Smooth muscle cell (in vitro differentiated cells): ENCODE results near the gene IL36B. TPM values are rescaled to one million over a fixed set of nuclear protein-coding genes. Genes with fewer than 3 reads are reported as not detected.
"Not testable (repeated sequence)": the region's sequence is repeated elsewhere in the genome, so short reads cannot be mapped to it uniquely, and the experiment has no call there.

ENCODE experiments used
- DNase-seq: peaks from one replicate; lab custom pipeline; 2025; ENCODE audit not compliant: unreplicated experiment; lab: John Stamatoyannopoulos, UW
- H2AFZ ChIP-seq: fragments of 200-600 bp; sonication (generic); 2 replicates; pipeline ENCODE4 v1.6.0; 2016; ENCODE audit warnings: antibody characterized with exemption, low read depth, mild to moderate bottlenecking
- H3F3A ChIP-seq: fragments of 200-600 bp; sonication (generic); 2 replicates; pipeline ENCODE4 v1.6.0; 2017; ENCODE audit warnings: antibody characterized with exemption, low read depth
- H3K27ac ChIP-seq: fragments of 200-600 bp; sonication (generic); 2 replicates; pipeline ENCODE4 v1.5.1; 2016; ENCODE audit warnings: low read depth, mild to moderate bottlenecking
- H3K27me3 ChIP-seq: fragments of 200-600 bp; sonication (generic); 2 replicates; pipeline ENCODE4 v1.6.1; 2016; ENCODE audit warnings: low read depth, mild to moderate bottlenecking
- H3K36me3 ChIP-seq: fragments of 200-600 bp; sonication (generic); 2 replicates; pipeline ENCODE4 v1.5.1; 2016; ENCODE audit warnings: low read depth
- H3K4me1 ChIP-seq: fragments of 200-600 bp; sonication (generic); 2 replicates; pipeline ENCODE4 v1.5.1; 2016; ENCODE audit warnings: low read depth
- H3K4me2 ChIP-seq: fragments of 200-600 bp; sonication (generic); 2 replicates; pipeline ENCODE4 v1.6.0; 2016; ENCODE audit warnings: mild to moderate bottlenecking
- H3K4me3 ChIP-seq: fragments of 200-600 bp; sonication (generic); 2 replicates; pipeline ENCODE4 v1.5.1; 2016; ENCODE audit warnings: mild to moderate bottlenecking
- H3K79me2 ChIP-seq: fragments of 200-600 bp; sonication (generic); 2 replicates; pipeline ENCODE4 v1.6.0; 2016; ENCODE audit warnings: low read depth, mild to moderate bottlenecking
- H3K9ac ChIP-seq: fragments of 200-600 bp; sonication (generic); 2 replicates; pipeline ENCODE4 v1.6.0; 2016; ENCODE audit warnings: low read depth
- H3K9me3 ChIP-seq: fragments of 200-600 bp; sonication (generic); replicated peaks from 2 replicates; pipeline ENCODE4 v1.5.1; 2016; ENCODE audit warnings: low read depth
- H4K20me1 ChIP-seq: fragments of 200-600 bp; sonication (generic); 2 replicates; pipeline ENCODE4 v1.6.0; 2016; ENCODE audit warnings: low read depth
- WGBS: methylation state at CpG from one replicate; pipeline ENCODE4 v1.1.7; 2016; ENCODE audit warnings: low lambda C conversion rate; 5-methylcytosine and 5-hydroxymethylcytosine counted together
- polyA plus RNA-seq: library from polyadenylated mRNA; unstranded; fragments of >200 nt; fragmentation: Nextera tagmentation; extraction: Ambion mirVana; gene quantifications from 2 replicates; pipeline ENCODE4 v1.2.1, GENCODE V29; 2016
- total RNA-seq: library from RNA; depleted of rRNA; stranded (reverse); fragments of >200 nt; gene quantifications from 2 replicates; pipeline ENCODE4 v1.2.3, GENCODE V29; 2014
- TF ChIP-seq, protein P1 (sequence below): fragments of 200-600 bp; sonication (generic); IDR thresholded peaks from 2 replicates; pipeline ENCODE4 v1.5.1; 2017; ENCODE audit warnings: borderline replicate concordance, mild to moderate bottlenecking, antibody characterized with exemption; ENCODE audit not compliant: insufficient read depth, poor library complexity, severe bottlenecking

IL36B gene
- total RNA-seq (not detected in 2 replicates), polyA plus RNA-seq (not detected in 2 replicates)

DNA sequence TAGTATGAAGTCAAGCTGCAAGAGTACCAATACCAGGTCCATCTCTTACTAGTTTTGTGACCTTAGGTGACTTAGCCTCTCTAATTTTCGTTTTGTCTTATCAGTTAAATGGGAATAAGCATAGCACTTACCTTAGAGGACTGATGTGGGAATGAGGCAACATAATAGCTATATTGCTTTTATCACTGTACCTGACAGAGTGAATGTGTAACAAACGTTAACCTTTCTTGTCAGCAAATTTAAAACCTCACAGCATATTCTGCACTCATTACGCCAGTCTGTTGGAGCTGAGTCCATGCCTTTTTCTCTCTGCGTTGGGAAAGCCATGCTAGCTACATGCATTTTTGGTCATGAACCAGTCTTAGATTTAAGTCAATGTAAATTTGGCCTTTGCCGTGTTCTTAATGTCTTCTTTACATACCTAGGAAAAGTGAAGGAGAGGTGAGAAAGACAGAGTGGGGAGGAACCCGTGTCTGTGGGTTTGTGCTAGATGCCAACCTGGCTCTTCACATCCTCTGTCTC is at the start of gene IL36B:
TSS of gene IL36B (minus strand) at position 472 of the 522 bp plus-strand sequence.
- no peak within 1 kb of the TSS for H2AFZ ChIP-seq
- no peaks in the 10 kb centered on the region for H3K79me2 ChIP-seq
- H3K4me3 ChIP-seq = no peak within 1 kb of the TSS
- H3K4me1 ChIP-seq = no peaks in the 10 kb centered on the region
- 79% methylated on average over 6 of the region's 6 CpGs for WGBS
- no peak for DNase-seq
- no peaks in the 10 kb centered on the region for H3K36me3 ChIP-seq
- no peak within 1 kb of the TSS for H3K4me2 ChIP-seq
- no peak within 1 kb of the TSS for H3K27ac ChIP-seq
- H3K9me3 ChIP-seq = no peaks in the 10 kb centered on the region
- no peaks in the 10 kb centered on the region for H4K20me1 ChIP-seq
- TF ChIP-seq, protein P1, sequence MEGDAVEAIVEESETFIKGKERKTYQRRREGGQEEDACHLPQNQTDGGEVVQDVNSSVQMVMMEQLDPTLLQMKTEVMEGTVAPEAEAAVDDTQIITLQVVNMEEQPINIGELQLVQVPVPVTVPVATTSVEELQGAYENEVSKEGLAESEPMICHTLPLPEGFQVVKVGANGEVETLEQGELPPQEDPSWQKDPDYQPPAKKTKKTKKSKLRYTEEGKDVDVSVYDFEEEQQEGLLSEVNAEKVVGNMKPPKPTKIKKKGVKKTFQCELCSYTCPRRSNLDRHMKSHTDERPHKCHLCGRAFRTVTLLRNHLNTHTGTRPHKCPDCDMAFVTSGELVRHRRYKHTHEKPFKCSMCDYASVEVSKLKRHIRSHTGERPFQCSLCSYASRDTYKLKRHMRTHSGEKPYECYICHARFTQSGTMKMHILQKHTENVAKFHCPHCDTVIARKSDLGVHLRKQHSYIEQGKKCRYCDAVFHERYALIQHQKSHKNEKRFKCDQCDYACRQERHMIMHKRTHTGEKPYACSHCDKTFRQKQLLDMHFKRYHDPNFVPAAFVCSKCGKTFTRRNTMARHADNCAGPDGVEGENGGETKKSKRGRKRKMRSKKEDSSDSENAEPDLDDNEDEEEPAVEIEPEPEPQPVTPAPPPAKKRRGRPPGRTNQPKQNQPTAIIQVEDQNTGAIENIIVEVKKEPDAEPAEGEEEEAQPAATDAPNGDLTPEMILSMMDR = no peak
- H3F3A ChIP-seq = no peaks in the 10 kb centered on the region
- H3K9ac ChIP-seq = no peak within 1 kb of the TSS
- no peaks in the 10 kb centered on the region for H3K27me3 ChIP-seq

DNA sequence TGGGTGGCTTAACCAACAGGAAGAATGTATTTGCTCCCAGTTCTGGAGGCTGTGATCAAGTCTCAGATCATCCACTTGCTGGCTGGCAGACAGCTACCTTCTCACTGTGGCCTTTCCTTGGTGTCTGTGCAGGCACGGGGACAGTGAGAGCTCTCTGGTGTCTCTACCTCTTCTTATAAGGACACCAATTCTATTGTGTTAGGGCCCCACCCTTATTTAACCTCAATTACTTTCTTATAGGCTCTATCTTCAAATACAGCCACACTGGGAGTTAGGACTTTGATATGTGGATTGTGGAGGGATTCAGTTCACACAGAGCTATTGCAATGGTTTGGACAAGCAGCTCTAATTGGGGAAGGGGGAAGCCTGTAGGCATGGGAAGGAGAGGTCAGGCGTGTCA is 49.5 kb upstream of the IL36B start:
- Histone ChIP-seq H3K27me3 (no peaks in the 10 kb centered on the region), H3K36me3 (no peaks in the 10 kb centered on the region), H2AFZ (no peak overlapping the region), H3K27ac (no peak overlapping the region), H3K4me3 (no peak overlapping the region), H3K9ac (no peak overlapping the region), H3K79me2 (no peaks in the 10 kb centered on the region), H3K4me1 (no peaks in the 10 kb centered on the region), H3K4me2 (no peak overlapping the region), H4K20me1 (no peaks in the 10 kb centered on the region), H3K9me3 (no peaks in the 10 kb centered on the region), H3F3A (peaks cover 5% of the 10 kb centered on the region)
- DNase-seq = no peak
- TF ChIP-seq, protein P1 = no peak
- WGBS = 93% methylated on average over 2 of the region's 2 CpGs

- Histone ChIP-seq H3K9ac (no peak overlapping the region), H3K9me3 (no peaks in the 10 kb centered on the region), H3K79me2 (no peaks in the 10 kb centered on the region), H3K27me3 (no peaks in the 10 kb centered on the region), H3K4me2 (no peak overlapping the region), H3K36me3 (no peaks in the 10 kb centered on the region), H3K4me1 (no peaks in the 10 kb centered on the region), H3K4me3 (no peak overlapping the region), H2AFZ (no peak overlapping the region), H3K27ac (no peak overlapping the region), H4K20me1 (no peaks in the 10 kb centered on the region), H3F3A (no peaks in the 10 kb centered on the region)
- no peak for DNase-seq
- WGBS = 92% methylated on average over 6 of the region's 6 CpGs
- TF ChIP-seq, protein P1 = no peak
These were observed 45.9 kb upstream of the IL36B start for GRCh38 chr2:113098532-113098931.

DNA sequence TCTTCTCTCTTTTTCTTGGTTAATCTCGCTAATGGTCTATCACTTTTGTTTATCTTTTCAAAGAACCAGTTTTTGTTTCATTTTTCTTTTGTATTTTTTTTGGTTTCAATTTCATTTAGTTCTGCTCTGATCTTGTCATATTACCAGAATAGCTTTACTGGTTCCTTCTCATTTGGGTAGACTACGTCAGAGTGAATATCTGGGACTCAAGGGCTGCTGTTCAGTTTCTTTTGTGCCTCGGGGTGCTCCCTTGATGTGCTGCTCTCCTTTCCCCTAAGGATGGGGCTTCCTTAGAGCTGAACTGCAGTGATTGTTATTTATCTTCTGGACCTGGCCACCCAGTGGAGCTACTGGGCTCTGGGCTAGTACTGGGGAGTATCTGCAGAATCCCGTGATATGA is 45.4 kb upstream of the IL36B start:
- H3K4me2 ChIP-seq = no peak overlapping the region
- H4K20me1 ChIP-seq = no peaks in the 10 kb centered on the region
- no peaks in the 10 kb centered on the region for H3F3A ChIP-seq
- WGBS = 92% methylated on average over 4 of the region's 4 CpGs
- TF ChIP-seq, protein P1 = no peak
- no peak overlapping the region for H3K4me3 ChIP-seq
- DNase-seq = no peak
- H3K4me1 ChIP-seq = no peaks in the 10 kb centered on the region
- H3K27ac ChIP-seq = no peak overlapping the region
- no peak overlapping the region for H3K9ac ChIP-seq
- H3K9me3 ChIP-seq = no peaks in the 10 kb centered on the region
- H3K79me2 ChIP-seq = no peaks in the 10 kb centered on the region
- no peaks in the 10 kb centered on the region for H3K36me3 ChIP-seq
- no peaks in the 10 kb centered on the region for H3K27me3 ChIP-seq
- no peak overlapping the region for H2AFZ ChIP-seq

- H3K4me3 ChIP-seq, H4K20me1 ChIP-seq, H3K4me1 ChIP-seq, H2AFZ ChIP-seq, H3K27ac ChIP-seq, H3F3A ChIP-seq, H3K27me3 ChIP-seq, H3K79me2 ChIP-seq, H3K9me3 ChIP-seq, H3K36me3 ChIP-seq, H3K9ac ChIP-seq, DNase-seq, H3K4me2 ChIP-seq: not testable (repeated sequence)
- WGBS = 91% methylated on average over 2 of the region's 2 CpGs
These were observed 44.4 kb upstream of the IL36B start for GRCh38 chr2:113096842-113097618.

DNA sequence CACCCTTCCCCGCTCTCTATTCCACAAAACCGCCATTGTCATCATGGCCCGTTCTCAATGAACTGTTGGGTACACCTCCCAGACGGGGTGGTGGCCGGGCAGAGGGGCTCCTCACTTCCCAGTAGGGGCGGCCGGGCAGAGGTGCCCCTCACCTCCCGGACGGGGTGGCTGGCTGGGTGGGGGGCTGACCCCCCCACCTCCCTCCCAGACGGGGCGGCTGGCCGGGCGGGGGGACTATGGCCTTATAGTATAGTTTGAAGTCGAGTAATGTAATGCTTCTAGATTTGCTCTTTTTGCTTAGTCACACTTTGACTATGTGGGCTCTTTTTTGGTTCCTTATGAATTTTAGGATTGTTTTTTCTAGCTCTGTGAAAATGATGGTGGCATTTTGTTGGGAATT is 43.6 kb upstream of the IL36B start:
- H3K27me3 ChIP-seq, H3F3A ChIP-seq, H3K9ac ChIP-seq, DNase-seq, H3K27ac ChIP-seq, H2AFZ ChIP-seq, H3K36me3 ChIP-seq, H3K9me3 ChIP-seq, H3K4me3 ChIP-seq, H3K79me2 ChIP-seq, H4K20me1 ChIP-seq, H3K4me1 ChIP-seq, H3K4me2 ChIP-seq: not testable (repeated sequence)
- 97% methylated on average over 14 of the region's 14 CpGs for WGBS
